ENCODE measurements around the gene TNNT2.
A peak's percentile ranks its signal among the peaks of the same experiment; 100 is the strongest.

The TNNT2 gene

GRCh38 chr1:201376464-201377374, 761 bp downstream of the TNNT2 start:
- peak; percentile 4 to 30 for DNase-seq

GRCh38 chr1:201376107-201376463, 1.4 kb downstream of the TNNT2 start:
- DNase-seq = no peak

GRCh38 chr1:201375169-201375568, 2.3 kb downstream of the TNNT2 start:
- no peak for DNase-seq

- DNase-seq = no peak
Measured at GRCh38 chr1:201374364-201374763, 3.1 kb downstream of the TNNT2 start.

GRCh38 chr1:201371792-201372191, 5.7 kb downstream of the TNNT2 start:
- DNase-seq = no peak

GRCh38 chr1:201371276-201371675, 6.2 kb downstream of the TNNT2 start:
- no peak for DNase-seq

GRCh38 chr1:201370500-201370899, 7.0 kb downstream of the TNNT2 start:
- no peak for DNase-seq

- no peak for DNase-seq
Measured at GRCh38 chr1:201369209-201369608, 8.3 kb downstream of the TNNT2 start.

- no peak for DNase-seq
Measured at GRCh38 chr1:201366696-201367095, 10.8 kb downstream of the TNNT2 start.

GRCh38 chr1:201365251-201365650, 12.2 kb downstream of the TNNT2 start:
- no peak for DNase-seq

- DNase-seq = no peak
Measured at GRCh38 chr1:201364808-201365105, 12.7 kb downstream of the TNNT2 start.

GRCh38 chr1:201363467-201363866, 14.0 kb downstream of the TNNT2 start:
- DNase-seq = no peak

GRCh38 chr1:201362906-201363305, 14.6 kb downstream of the TNNT2 start:
- no peak for DNase-seq

GRCh38 chr1:201361652-201362504, 15.6 kb downstream of the TNNT2 start:
- peak in 1 of 2 donors; percentile 17 for DNase-seq

GRCh38 chr1:201360901-201361651, 16.4 kb downstream of the TNNT2 start:
- no peak for DNase-seq

- no peak for DNase-seq
Measured at GRCh38 chr1:201360486-201360885, 17.0 kb downstream of the TNNT2 start.

GRCh38 chr1:201359873-201360210, 17.6 kb downstream of the TNNT2 start:
- DNase-seq = no peak

GRCh38 chr1:201359031-201359872, 18.2 kb downstream of the TNNT2 start:
- no peak for DNase-seq

GRCh38 chr1:201358596-201358995, 18.9 kb downstream of the TNNT2 start:
- DNase-seq = no peak

GRCh38 chr1:201357636-201358348, 19.7 kb downstream of the TNNT2 start:
- no peak for DNase-seq

GRCh38 chr1:201357211-201357610, 20.3 kb downstream of the TNNT2 start:
- DNase-seq = no peak

GRCh38 chr1:201356701-201357100, 20.8 kb downstream of the TNNT2 start:
- DNase-seq = no peak

Measured in inflammatory macrophage (primary cell).